Measurements from ENCODE around the gene TMSB15A. TPM values are rescaled to one million over a fixed set of nuclear protein-coding genes. Genes with fewer than 3 reads are reported as not detected.

TMSB15A gene
- total and polyA plus RNA-seq, 2 of the 8 experiments (the other 6 are each of a cell fraction or from before 2014, with no cell fraction given) = 87.6 to 189 TPM

GRCh38 chrX:102535958-102536357 lies 19.4 kb upstream of the TMSB15A start:
- no peaks in the 10 kb centered on the region for H3K79me2 ChIP-seq (ENCODE audit: control insufficient read depth in 1 of 2, insufficient read depth in 2 of 2, low read length in 2 of 2)
- no peaks in the 10 kb centered on the region for H3K23me2 ChIP-seq (ENCODE audit: low read depth, low read length)
- DNase-seq (ENCODE audit: low read depth in 1 of 2, low spot score in 2 of 2) (no peak), FAIRE-seq (no peak)
- CTCF ChIA-PET (ENCODE audit: partially characterized antibody) = interaction anchor here (0.6 kb wide), 1 partner anchor 558 kb away, joined by 4 read pairs; no protein-coding TSS in a partner anchor
- no peak overlapping the region for H2BK12ac ChIP-seq (ENCODE audit: low read depth, low read length)
- H3K79me1 ChIP-seq (ENCODE audit: low read depth, low read length) = no peaks in the 10 kb centered on the region
- H3K9ac ChIP-seq (replicated peaks in 1 of 4; ENCODE audit: extremely low read depth in 1 of 4, low read depth in 3 of 4, low read length in 3 of 4) = no peak overlapping the region
- no peak overlapping the region for H2AFZ ChIP-seq (ENCODE audit: low read length)
- no peak overlapping the region for H2BK15ac ChIP-seq (ENCODE audit: low read length)
- POLR2A ChIA-PET (ENCODE audit: partially characterized antibody) = no interaction called here
- H4K8ac ChIP-seq (ENCODE audit: extremely low read depth, insufficient read depth, low read length) = no peak overlapping the region
- H4K91ac ChIP-seq (replicated peaks; ENCODE audit: insufficient read length, low read length) = no peak overlapping the region
- no peak overlapping the region for H3K14ac ChIP-seq (ENCODE audit: insufficient read length)
- no peak overlapping the region for H3K4me3 ChIP-seq (ENCODE audit: extremely low read depth in 1 of 4, insufficient read depth in 2 of 4, low read depth in 3 of 4, low read length in 4 of 4)
- H4K20me1 ChIP-seq (replicated peaks in 1 of 2; ENCODE audit: control insufficient read depth in 1 of 2, insufficient read depth in 2 of 2, low read length in 2 of 2) = no peaks in the 10 kb centered on the region
- H4K5ac ChIP-seq (ENCODE audit: insufficient read length, low read depth, low read length) = no peak overlapping the region
- H3K4me1 ChIP-seq (replicated peaks in 1 of 4; ENCODE audit: control insufficient read depth in 3 of 4, insufficient read depth in 4 of 4, low read length in 3 of 4) = no peaks in the 10 kb centered on the region
- no peak overlapping the region for H3K18ac ChIP-seq (ENCODE audit: extremely low read depth, low read length)
- H2BK120ac ChIP-seq (replicated peaks; ENCODE audit: low read depth, low read length) = no peak overlapping the region
- H3K36me3 ChIP-seq (ENCODE audit: control insufficient read depth in 2 of 4, insufficient read depth in 4 of 4, low read length in 3 of 4) = no peaks in the 10 kb centered on the region
- 82% methylated on average over 2 of the region's 2 CpGs; no CpG with 5 or more reads in 1 of the 2 experiments for WGBS, 2 experiments (ENCODE audit: extremely low coverage in 1 of 2, insufficient coverage in 1 of 2, insufficient read length in 1 of 2, insufficient replicate concordance in 2 of 2, low coverage in 1 of 2, low lambda C conversion rate in 2 of 2, missing lambda C conversion rate in 1 of 2)
- H3K9me3 ChIP-seq (ENCODE audit: insufficient read depth in 2 of 2, low read depth in 1 of 2, low read length in 1 of 2) = peaks cover 0 to 8% of the 10 kb centered on the region in 2 experiments; a peak in 1 of 4 replicates
- H2BK20ac ChIP-seq (ENCODE audit: low read length) = no peak overlapping the region
- H2AK5ac ChIP-seq (ENCODE audit: low read depth, low read length) = no peak overlapping the region
- no peak overlapping the region for H3K4me2 ChIP-seq (ENCODE audit: insufficient read depth in 1 of 2, low read depth in 2 of 2, low read length in 2 of 2)
- no peak overlapping the region for H2BK5ac ChIP-seq (ENCODE audit: low read depth, low read length)
- no peaks in the 10 kb centered on the region for H3K27me3 ChIP-seq (replicated peaks in 1 of 4; ENCODE audit: control insufficient read depth in 3 of 4, extremely low read depth in 1 of 4, insufficient read depth in 3 of 4, low read length in 3 of 4)
- no peak overlapping the region for H3K23ac ChIP-seq (ENCODE audit: insufficient read length)
- no peak overlapping the region for H3K4ac ChIP-seq (replicated peaks; ENCODE audit: insufficient read length, low read depth, low read length)
- H3K56ac ChIP-seq (replicated peaks; ENCODE audit: insufficient read length, low read depth, low read length) = no peak overlapping the region
- no peak overlapping the region for H3K27ac ChIP-seq (ENCODE audit: low read depth, low read length)
- TF ChIP-seq, protein P1, sequence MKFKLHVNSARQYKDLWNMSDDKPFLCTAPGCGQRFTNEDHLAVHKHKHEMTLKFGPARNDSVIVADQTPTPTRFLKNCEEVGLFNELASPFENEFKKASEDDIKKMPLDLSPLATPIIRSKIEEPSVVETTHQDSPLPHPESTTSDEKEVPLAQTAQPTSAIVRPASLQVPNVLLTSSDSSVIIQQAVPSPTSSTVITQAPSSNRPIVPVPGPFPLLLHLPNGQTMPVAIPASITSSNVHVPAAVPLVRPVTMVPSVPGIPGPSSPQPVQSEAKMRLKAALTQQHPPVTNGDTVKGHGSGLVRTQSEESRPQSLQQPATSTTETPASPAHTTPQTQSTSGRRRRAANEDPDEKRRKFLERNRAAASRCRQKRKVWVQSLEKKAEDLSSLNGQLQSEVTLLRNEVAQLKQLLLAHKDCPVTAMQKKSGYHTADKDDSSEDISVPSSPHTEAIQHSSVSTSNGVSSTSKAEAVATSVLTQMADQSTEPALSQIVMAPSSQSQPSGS (IDR thresholded peaks at IDR 0.05; ENCODE audit: low read length) = no peak
- TF ChIP-seq USF2 (IDR thresholded peaks at IDR 0.05; ENCODE audit: low read length) (no peak), TBP (IDR thresholded peaks at IDR 0.05; ENCODE audit: low read depth, low read length) (no peak), KDM4A (IDR thresholded peaks at IDR 0.05; ENCODE audit: low read depth, low read length, severe bottlenecking) (no peak), TAF1 (IDR thresholded peaks at IDR 0.05; ENCODE audit: low read depth, low read length) (no peak), SIN3A (conservative IDR thresholded peaks at IDR 0.05 in 1 of 2, IDR thresholded peaks at IDR 0.05 in 1 of 2; ENCODE audit: low read depth in 1 of 2, low read length in 2 of 2) (no peak), GTF2F1 (IDR thresholded peaks at IDR 0.05; ENCODE audit: borderline replicate concordance, low read depth, low read length) (no peak)
- TF ChIP-seq, protein P2, sequence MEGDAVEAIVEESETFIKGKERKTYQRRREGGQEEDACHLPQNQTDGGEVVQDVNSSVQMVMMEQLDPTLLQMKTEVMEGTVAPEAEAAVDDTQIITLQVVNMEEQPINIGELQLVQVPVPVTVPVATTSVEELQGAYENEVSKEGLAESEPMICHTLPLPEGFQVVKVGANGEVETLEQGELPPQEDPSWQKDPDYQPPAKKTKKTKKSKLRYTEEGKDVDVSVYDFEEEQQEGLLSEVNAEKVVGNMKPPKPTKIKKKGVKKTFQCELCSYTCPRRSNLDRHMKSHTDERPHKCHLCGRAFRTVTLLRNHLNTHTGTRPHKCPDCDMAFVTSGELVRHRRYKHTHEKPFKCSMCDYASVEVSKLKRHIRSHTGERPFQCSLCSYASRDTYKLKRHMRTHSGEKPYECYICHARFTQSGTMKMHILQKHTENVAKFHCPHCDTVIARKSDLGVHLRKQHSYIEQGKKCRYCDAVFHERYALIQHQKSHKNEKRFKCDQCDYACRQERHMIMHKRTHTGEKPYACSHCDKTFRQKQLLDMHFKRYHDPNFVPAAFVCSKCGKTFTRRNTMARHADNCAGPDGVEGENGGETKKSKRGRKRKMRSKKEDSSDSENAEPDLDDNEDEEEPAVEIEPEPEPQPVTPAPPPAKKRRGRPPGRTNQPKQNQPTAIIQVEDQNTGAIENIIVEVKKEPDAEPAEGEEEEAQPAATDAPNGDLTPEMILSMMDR (IDR thresholded peaks at IDR 0.05; ENCODE audit: control extremely low read depth in 1 of 3, insufficient read depth in 1 of 3, low read depth in 1 of 3, low read length in 3 of 3) = no peak

Measured in H1 (cell line).